ENCODE measurements around the gene FOXP2. TPM values are rescaled to one million over a fixed set of nuclear protein-coding genes. Genes with fewer than 3 reads are reported as not detected.

The FOXP2 gene
- total and polyA plus RNA-seq, 2 donors (not counting 1 experiment from before 2014, with no cell fraction given), result not detected

DNA sequence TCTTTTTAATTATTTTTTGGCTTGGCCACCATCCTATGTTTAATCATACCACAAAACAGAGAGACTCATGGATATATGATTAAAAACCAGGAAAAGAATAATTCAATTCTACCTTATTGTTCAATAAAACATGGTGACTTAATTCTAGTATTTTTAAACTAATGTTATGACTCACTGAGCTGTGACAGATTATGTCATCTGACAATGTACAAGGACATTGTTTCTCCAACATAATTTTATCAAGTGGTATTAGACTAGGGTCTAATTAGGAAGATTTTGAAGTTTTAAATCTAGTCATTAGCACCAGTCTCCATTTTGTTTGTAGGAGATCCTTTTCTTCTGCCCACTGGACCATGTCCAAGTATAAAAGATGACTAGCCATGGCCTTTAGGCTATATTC lies 307.9 kb downstream of the FOXP2 start:
- Histone ChIP-seq H3K27me3 (replicated peaks in 1 of 4; ENCODE audit: control extremely low read depth in 1 of 4, control insufficient read depth in 3 of 4, insufficient read depth in 4 of 4, low read length in 3 of 4) (no peaks in the 10 kb centered on the region), H3K4me3 (ENCODE audit: control extremely low read depth in 1 of 5, extremely low read depth in 1 of 5, insufficient read depth in 1 of 5, low read depth in 2 of 5, low read length in 4 of 5) (no peak overlapping the region), H3K4me1 (ENCODE audit: control insufficient read depth in 2 of 2, insufficient read depth in 2 of 2, low read length in 2 of 2) (no peaks in the 10 kb centered on the region), H2AFZ (ENCODE audit: insufficient read depth, low read depth, low read length, poor library complexity, severe bottlenecking) (no peak overlapping the region), H3K27ac (ENCODE audit: low read length in 2 of 2) (no peak overlapping the region), H3K9me3 (ENCODE audit: control extremely low read depth in 1 of 3, control insufficient read depth in 2 of 3, insufficient read depth in 1 of 3, low read length in 2 of 3) (no peaks in the 10 kb centered on the region), H3K4me2 (replicated peaks; ENCODE audit: low read depth, low read length, poor library complexity, severe bottlenecking) (no peak overlapping the region), H4K20me1 (ENCODE audit: control insufficient read depth, insufficient read depth, low read length, poor library complexity, severe bottlenecking) (no peaks in the 10 kb centered on the region), H3K36me3 (replicated peaks in 1 of 2; ENCODE audit: control extremely low read depth in 1 of 2, control insufficient read depth in 1 of 2, extremely low read depth in 1 of 2, insufficient read depth in 2 of 2, low read length in 1 of 2) (no peaks in the 10 kb centered on the region), H3K79me2 (ENCODE audit: control insufficient read depth, insufficient read depth, low read length) (no peaks in the 10 kb centered on the region), H3K9ac (ENCODE audit: low read length) (no peak overlapping the region)
- H3K4me1 Mint-ChIP-seq, result no peaks in the 10 kb centered on the region
- no peaks in the 10 kb centered on the region for H3K9me3 Mint-ChIP-seq (ENCODE audit: insufficient read depth)
- H3K27ac Mint-ChIP-seq, result no peak overlapping the region
- H3K27me3 Mint-ChIP-seq, result no peaks in the 10 kb centered on the region
- ChIA-PET POLR2A (no interaction called here), CTCF (no interaction called here)
- no peak overlapping the region for H3K4me3 Mint-ChIP-seq
- DNase-seq (no peak), ATAC-seq (ENCODE audit: low read depth) (no peak)
- TF ChIP-seq, protein P1, sequence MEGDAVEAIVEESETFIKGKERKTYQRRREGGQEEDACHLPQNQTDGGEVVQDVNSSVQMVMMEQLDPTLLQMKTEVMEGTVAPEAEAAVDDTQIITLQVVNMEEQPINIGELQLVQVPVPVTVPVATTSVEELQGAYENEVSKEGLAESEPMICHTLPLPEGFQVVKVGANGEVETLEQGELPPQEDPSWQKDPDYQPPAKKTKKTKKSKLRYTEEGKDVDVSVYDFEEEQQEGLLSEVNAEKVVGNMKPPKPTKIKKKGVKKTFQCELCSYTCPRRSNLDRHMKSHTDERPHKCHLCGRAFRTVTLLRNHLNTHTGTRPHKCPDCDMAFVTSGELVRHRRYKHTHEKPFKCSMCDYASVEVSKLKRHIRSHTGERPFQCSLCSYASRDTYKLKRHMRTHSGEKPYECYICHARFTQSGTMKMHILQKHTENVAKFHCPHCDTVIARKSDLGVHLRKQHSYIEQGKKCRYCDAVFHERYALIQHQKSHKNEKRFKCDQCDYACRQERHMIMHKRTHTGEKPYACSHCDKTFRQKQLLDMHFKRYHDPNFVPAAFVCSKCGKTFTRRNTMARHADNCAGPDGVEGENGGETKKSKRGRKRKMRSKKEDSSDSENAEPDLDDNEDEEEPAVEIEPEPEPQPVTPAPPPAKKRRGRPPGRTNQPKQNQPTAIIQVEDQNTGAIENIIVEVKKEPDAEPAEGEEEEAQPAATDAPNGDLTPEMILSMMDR (IDR thresholded peaks at IDR 0.05), result no peak
- TF ChIP-seq EZH2 (IDR thresholded peaks at IDR 0.05; ENCODE audit: borderline replicate concordance, insufficient read depth, low read depth, low read length, poor library complexity, severe bottlenecking), result no peak
- intact Hi-C loops (cut with micrococcal nuclease), result no loop called here

DNA sequence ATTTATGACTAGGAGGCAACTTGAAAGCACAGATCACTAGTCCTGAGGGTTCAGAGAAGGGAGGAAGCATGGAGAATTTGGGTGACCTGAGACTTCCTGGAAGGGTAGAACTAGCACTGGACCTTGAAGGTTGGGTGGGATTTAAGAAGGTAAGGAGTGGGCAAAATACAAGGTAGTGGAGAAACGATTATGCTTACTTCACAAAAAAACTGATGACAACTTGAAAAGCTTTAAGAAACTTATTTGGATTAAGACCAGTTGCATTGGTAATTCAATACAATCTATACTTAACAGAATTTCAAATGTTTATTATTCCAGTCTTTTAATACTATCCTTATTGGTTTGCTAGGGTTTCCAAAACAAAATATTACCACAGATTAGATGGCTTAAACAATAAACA lies 308.7 kb downstream of the FOXP2 start:
- POLR2A ChIA-PET, result no interaction called here
- WGBS (ENCODE audit: insufficient coverage), result no CpG with 5 or more reads among the region's 1 CpG

More for the DNA sequence above, 308.7 kb downstream of the FOXP2 start:
- Histone ChIP-seq H3K27ac (ENCODE audit: low read length in 2 of 2) (no peak overlapping the region), H3K4me2 (replicated peaks; ENCODE audit: low read depth, low read length, poor library complexity, severe bottlenecking) (no peak overlapping the region), H3K4me1 (ENCODE audit: control insufficient read depth in 2 of 2, insufficient read depth in 2 of 2, low read length in 2 of 2) (no peaks in the 10 kb centered on the region), H3K9me3 (ENCODE audit: control extremely low read depth in 1 of 3, control insufficient read depth in 2 of 3, insufficient read depth in 1 of 3, low read length in 2 of 3) (no peaks in the 10 kb centered on the region), H2AFZ (ENCODE audit: insufficient read depth, low read depth, low read length, poor library complexity, severe bottlenecking) (no peak overlapping the region), H3K4me3 (ENCODE audit: control extremely low read depth in 1 of 5, extremely low read depth in 1 of 5, insufficient read depth in 1 of 5, low read depth in 2 of 5, low read length in 4 of 5) (no peak overlapping the region), H4K20me1 (ENCODE audit: control insufficient read depth, insufficient read depth, low read length, poor library complexity, severe bottlenecking) (no peaks in the 10 kb centered on the region), H3K79me2 (ENCODE audit: control insufficient read depth, insufficient read depth, low read length) (no peaks in the 10 kb centered on the region), H3K9ac (ENCODE audit: low read length) (no peak overlapping the region), H3K36me3 (replicated peaks in 1 of 2; ENCODE audit: control extremely low read depth in 1 of 2, control insufficient read depth in 1 of 2, extremely low read depth in 1 of 2, insufficient read depth in 2 of 2, low read length in 1 of 2) (no peaks in the 10 kb centered on the region), H3K27me3 (replicated peaks in 1 of 4; ENCODE audit: control extremely low read depth in 1 of 4, control insufficient read depth in 3 of 4, insufficient read depth in 4 of 4, low read length in 3 of 4) (no peaks in the 10 kb centered on the region)
- no peak for TF ChIP-seq EZH2 (IDR thresholded peaks at IDR 0.05; ENCODE audit: borderline replicate concordance, insufficient read depth, low read depth, low read length, poor library complexity, severe bottlenecking)
- TF ChIP-seq, protein P1 (IDR thresholded peaks at IDR 0.05), result no peak
- Mint-ChIP-seq H3K4me1 (no peaks in the 10 kb centered on the region), H3K27ac (no peak overlapping the region), H3K4me3 (no peak overlapping the region), H3K9me3 (ENCODE audit: insufficient read depth) (no peaks in the 10 kb centered on the region), H3K27me3 (no peaks in the 10 kb centered on the region)
- CTCF ChIA-PET, result no interaction called here
- intact Hi-C loops (cut with micrococcal nuclease), result no loop called here
- no peak for DNase-seq
- ATAC-seq (ENCODE audit: low read depth), result no peak

Data from B cell (primary cell).